Tibial artery (tissue), 4 donors: ENCODE measurements around the gene CENATAC.
"Not testable (repeated sequence)": the region's sequence is repeated elsewhere in the genome, so short reads cannot be mapped to it uniquely, and the experiment has no call there.

Experiments used
- DNase-seq, 2 donors: peaks; one replicate each; pipeline ENCODE4 v3.0.0-alpha.2; 2019
- H3K27ac ChIP-seq, 2 donors: fragments of 200-600 bp; sonication (generic) in 1 of 2; 1 replicate in 1 of 2; 2 replicates in 1 of 2; pipeline ENCODE4 v1.5.1; 2018 to 2019; ENCODE audit warnings: mild to moderate bottlenecking in 1 of 2
- H3K27me3 ChIP-seq, 2 donors: fragments of 200-600 bp; sonication (generic) in 1 of 2; one replicate each; pipeline versions ENCODE4 v1.5.1 to v1.6.0; 2016 to 2019
- H3K36me3 ChIP-seq, 3 donors: fragments of 200-600 bp; sonication (generic) in 2 of 3; one replicate each; pipeline ENCODE4 v1.5.1; 2016 to 2019; ENCODE audit warnings: mild to moderate bottlenecking in 2 of 3
- H3K4me1 ChIP-seq, 4 donors: fragments of 200-600 bp; sonication (generic) in 2 of 4; 1 replicate in 3 of 4; 2 replicates in 1 of 4; pipeline ENCODE4 v1.5.1; 2016 to 2019
- H3K4me3 ChIP-seq, 2 donors: fragments of 200-600 bp; sonication (generic) in 1 of 2; 1 replicate in 1 of 2; 2 replicates in 1 of 2; pipeline ENCODE4 v1.5.1; 2018 to 2019; ENCODE audit warnings: mild to moderate bottlenecking in 2 of 2
- H3K9me3 ChIP-seq, 3 donors: fragments of 200-600 bp; sonication (generic) in 1 of 3; one replicate each; pipeline ENCODE4 v1.5.1; 2016 to 2019
- intact Hi-C: fragments of 100-400 bp; cut with DNase I; formaldehyde crosslinking; loops from one replicate; pipeline ENCODE4 v1.15.0; 2023; ENCODE audit warnings: low total_unique reads
- TF ChIP-seq, protein P1 (sequence below), 2 experiments: fragments of 200-600 bp in 1 of 2; fragments of 450-650 bp in 1 of 2; IDR thresholded peaks; one replicate each; pipeline ENCODE4 v1.5.1; 2017 to 2019; ENCODE audit warnings: antibody characterized with exemption in 2 of 2, mild to moderate bottlenecking in 1 of 2, moderate library complexity in 1 of 2

CENATAC gene, protein sequence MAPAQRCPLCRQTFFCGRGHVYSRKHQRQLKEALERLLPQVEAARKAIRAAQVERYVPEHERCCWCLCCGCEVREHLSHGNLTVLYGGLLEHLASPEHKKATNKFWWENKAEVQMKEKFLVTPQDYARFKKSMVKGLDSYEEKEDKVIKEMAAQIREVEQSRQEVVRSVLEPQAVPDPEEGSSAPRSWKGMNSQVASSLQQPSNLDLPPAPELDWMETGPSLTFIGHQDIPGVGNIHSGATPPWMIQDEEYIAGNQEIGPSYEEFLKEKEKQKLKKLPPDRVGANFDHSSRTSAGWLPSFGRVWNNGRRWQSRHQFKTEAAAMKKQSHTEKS

DNA sequence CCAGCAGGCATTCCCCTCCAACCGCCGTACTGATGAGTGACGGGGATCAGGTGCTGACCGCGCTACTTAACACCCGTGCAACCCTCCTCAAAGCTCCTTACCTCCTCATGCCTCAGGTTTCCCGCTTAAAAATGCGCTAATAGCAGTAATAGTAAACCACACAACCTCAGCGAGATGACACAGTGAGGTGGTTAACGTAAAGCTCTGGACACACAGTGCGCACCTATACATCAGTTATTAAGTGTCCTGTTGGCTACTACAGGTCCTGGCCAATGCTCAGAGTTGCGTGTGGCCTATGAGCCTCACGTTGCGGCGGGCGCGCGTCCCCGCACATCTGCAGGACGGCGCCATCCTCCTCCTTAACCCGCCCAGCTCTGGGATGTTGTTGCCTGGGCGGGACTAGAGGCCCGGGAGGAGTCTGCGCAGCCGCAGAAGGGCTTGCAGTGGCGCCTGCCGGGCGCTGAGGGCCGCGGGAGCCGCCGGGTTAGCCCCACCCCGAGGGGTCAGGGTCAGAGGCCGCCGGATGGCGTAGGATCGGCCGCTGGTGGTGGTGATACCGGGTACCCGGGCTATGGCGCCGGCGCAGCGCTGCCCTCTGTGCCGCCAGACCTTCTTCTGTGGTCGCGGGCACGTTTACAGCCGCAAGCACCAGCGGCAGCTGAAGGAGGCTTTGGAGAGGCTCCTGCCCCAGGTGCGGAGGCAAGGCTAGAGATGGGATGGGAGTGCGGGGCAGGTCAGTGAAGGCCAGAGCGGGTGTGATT, at the start of gene CENATAC:
Gene CENATAC (plus strand): TSS at position 512 of the 761 bp plus-strand sequence. CDS start 60 bp downstream, at position 572.
- peak; percentile 94 to 98 for DNase-seq
- Histone ChIP-seq H3K36me3 (peaks cover 23 to 35% (median 32%) of the 10 kb centered on the region in 3 donors), H3K27me3 (no peaks in the 10 kb centered on the region), H3K9me3 (no peaks in the 10 kb centered on the region), H3K4me3 (peak within 1 kb of the TSS; percentile 75 to 76), H3K27ac (peak within 1 kb of the TSS; percentile 83 to 87), H3K4me1 (peaks cover 0 to 36% (median 26%) of the 10 kb centered on the region in 4 donors)
- TF ChIP-seq, protein P1, sequence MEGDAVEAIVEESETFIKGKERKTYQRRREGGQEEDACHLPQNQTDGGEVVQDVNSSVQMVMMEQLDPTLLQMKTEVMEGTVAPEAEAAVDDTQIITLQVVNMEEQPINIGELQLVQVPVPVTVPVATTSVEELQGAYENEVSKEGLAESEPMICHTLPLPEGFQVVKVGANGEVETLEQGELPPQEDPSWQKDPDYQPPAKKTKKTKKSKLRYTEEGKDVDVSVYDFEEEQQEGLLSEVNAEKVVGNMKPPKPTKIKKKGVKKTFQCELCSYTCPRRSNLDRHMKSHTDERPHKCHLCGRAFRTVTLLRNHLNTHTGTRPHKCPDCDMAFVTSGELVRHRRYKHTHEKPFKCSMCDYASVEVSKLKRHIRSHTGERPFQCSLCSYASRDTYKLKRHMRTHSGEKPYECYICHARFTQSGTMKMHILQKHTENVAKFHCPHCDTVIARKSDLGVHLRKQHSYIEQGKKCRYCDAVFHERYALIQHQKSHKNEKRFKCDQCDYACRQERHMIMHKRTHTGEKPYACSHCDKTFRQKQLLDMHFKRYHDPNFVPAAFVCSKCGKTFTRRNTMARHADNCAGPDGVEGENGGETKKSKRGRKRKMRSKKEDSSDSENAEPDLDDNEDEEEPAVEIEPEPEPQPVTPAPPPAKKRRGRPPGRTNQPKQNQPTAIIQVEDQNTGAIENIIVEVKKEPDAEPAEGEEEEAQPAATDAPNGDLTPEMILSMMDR (IDR thresholded peaks at IDR 0.05), result peak in 1 of 2 experiments; percentile 16
- intact Hi-C loops, result no loop called here

DNA sequence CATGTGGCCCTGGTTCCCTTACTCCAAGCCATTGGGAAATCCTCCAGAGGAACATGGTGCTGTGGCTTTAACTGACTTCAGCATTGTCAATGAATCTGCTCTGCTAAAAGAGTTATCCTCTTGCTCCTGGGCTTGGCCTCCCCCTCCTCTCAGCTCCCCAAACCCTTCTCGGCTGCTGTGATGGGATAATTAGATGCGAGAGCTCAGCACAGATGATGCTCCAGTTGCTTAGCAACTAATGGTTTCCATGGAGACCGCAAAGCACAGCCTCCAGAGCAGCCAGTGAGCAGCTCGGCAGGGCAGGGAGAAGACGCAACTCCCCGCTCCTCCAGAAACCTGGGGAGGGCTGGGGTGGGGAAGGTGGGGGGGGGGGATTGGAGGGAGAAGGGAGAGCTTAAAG, 44.7 kb upstream of the CENATAC start:
- Histone ChIP-seq H3K4me3 (no peak overlapping the region), H3K9me3 (no peaks in the 10 kb centered on the region), H3K27me3 (peaks cover 0 to 17% of the 10 kb centered on the region in 2 donors), H3K4me1 (no peaks in the 10 kb centered on the region), H3K36me3 (no peaks in the 10 kb centered on the region), H3K27ac (no peak overlapping the region)
- DNase-seq, result no peak
- TF ChIP-seq, protein P1 (IDR thresholded peaks at IDR 0.05), result no peak
- intact Hi-C loops, result no loop called here

DNA sequence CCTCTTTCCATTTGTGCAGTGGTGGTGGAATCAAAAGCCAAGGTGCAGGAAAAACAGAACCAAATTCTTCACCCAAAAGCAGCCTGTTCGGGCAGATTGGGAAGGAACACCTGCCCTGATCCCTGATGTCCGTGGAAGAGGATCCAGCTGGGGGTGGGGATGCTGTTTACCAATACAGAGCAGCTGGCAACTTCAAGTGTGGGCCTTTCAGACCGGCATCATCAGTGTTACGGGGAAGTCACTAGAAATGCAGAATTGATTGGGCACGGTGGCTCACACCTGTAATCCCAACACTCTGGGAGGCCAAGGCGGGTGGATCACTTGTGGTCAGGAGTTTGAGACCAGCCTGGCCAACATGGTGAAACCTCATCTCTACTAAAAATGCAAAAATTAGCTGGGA, 44.0 kb upstream of the CENATAC start:
- intact Hi-C loops, DNase-seq, H3K27ac ChIP-seq, H3K4me3 ChIP-seq, H3K9me3 ChIP-seq, H3K36me3 ChIP-seq, H3K4me1 ChIP-seq: not testable (repeated sequence)
- H3K27me3 ChIP-seq, result peaks cover 0 to 17% of the 10 kb centered on the region in 2 donors

DNA sequence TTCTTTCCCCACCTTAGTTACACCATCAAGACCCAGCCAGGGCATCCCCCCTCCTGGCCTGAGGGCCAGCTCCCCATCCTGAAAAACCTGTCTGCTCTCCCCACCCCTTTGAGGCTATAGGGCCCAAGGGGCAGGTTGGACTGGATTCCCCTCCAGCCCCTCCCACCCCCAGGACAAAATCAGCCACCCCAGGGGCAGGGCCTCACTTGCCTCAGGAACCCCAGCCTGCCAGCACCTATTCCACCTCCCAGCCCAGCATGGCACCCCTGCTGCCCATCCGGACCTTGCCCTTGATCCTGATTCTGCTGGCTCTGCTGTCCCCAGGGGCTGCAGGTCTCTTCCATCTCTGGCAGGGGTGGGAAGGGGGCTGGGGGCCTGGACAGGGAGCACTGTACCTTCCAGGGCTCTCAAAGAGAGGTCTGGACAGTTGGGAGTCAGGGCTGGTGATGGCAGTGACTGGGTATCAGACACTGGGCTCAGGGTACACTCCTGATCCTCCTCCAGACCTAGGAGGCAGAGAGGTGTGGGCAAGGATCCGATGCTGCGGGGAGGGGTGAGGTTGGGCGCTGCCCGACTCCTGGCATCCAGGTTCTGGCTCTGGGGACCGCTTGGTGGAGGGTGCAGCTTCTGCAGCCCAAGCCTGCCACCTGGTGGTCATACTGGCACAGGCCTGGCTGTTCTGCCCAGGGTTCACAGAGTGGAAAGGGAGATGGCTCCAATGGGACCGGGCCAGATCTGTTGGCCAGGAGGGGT, 41.7 kb upstream of the CENATAC start, which contains the start of gene UPK2:
Gene UPK2 (plus strand): TSS at position 205 of the 753 bp plus-strand sequence. CDS start 53 bp downstream, at position 258.
- no peaks in the 10 kb centered on the region for H3K4me1 ChIP-seq
- H3K9me3 ChIP-seq, result no peaks in the 10 kb centered on the region
- no peaks in the 10 kb centered on the region for H3K36me3 ChIP-seq
- intact Hi-C loops, result loop anchor here (1.0 to 2.0 kb wide), 2 partner anchors 50 to 267 kb away; no protein-coding TSS in a partner anchor
- TF ChIP-seq, protein P1 (IDR thresholded peaks at IDR 0.05), result peak; percentile 91 to 99
- DNase-seq, result peak; percentile 84 to 91
- no peak within 1 kb of the TSS for H3K4me3 ChIP-seq
- H3K27ac ChIP-seq, result no peak within 1 kb of the TSS
- peaks cover 0 to 18% of the 10 kb centered on the region in 2 donors for H3K27me3 ChIP-seq

DNA sequence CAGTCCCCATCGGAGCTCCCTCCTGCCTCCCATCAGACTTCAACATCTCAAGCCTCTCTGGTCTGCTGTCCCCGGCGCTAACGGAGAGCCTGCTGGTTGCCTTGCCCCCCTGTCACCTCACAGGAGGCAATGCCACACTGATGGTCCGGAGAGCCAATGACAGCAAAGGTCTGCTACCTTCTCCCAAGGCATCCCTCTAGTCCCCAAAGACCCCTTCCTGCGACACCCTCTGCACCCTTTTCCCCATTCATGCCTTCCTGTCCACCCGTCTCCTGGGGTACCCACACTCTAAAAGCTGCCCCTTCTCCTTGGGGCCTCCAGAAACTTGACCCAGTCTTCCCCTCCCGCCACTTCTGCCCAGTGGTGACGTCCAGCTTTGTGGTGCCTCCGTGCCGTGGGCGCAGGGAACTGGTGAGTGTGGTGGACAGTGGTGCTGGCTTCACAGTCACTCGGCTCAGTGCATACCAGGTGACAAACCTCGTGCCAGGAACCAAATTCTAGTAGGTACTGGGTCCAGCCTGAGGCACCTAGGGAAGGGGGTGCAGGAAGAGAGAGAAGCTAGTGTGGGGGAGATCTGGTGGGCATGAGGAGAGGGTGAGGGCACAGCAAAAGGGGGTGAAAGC, 41.0 kb upstream of the CENATAC start:
- Histone ChIP-seq H3K27ac (no peak overlapping the region), H3K4me1 (no peaks in the 10 kb centered on the region), H3K36me3 (no peaks in the 10 kb centered on the region), H3K27me3 (peaks cover 0 to 25% of the 10 kb centered on the region in 2 donors), H3K9me3 (no peaks in the 10 kb centered on the region), H3K4me3 (no peak overlapping the region)
- TF ChIP-seq, protein P1 (IDR thresholded peaks at IDR 0.05), result no peak
- intact Hi-C loops, result loop anchor here (1.0 to 2.0 kb wide), 2 partner anchors 51 to 268 kb away; no protein-coding TSS in a partner anchor
- no peak for DNase-seq
